Measurements from ENCODE around the gene AHDC1. TPM values are rescaled to one million over a fixed set of nuclear protein-coding genes. Genes with fewer than 3 reads are reported as not detected.

Gene AHDC1
- polyA plus RNA-seq, 1 donor from 2014 or later: 5.3 TPM

Small RNA genes within 50 kb of the gene (small RNA-seq; reads per million reads assigned to genes)
- 0 to 0.29 (median 0) reads per million in 3 experiments for gene AL031729.1

Other genes with a start within 250 kb of the AHDC1 start
- gene MAP3K6, start 237.2 kb downstream of the AHDC1 start, polyA plus RNA-seq: 1.6 and 4.4 TPM in 2 replicates
- not detected in 2 replicates for gene FCN3, start 229.3 kb downstream of the AHDC1 start, polyA plus RNA-seq
- gene CD164L2, start 220.8 kb downstream of the AHDC1 start, polyA plus RNA-seq: not detected in 2 replicates
- 0.12 and 0.54 TPM in 2 replicates for gene GPR3, start 211.5 kb downstream of the AHDC1 start, polyA plus RNA-seq
- gene WASF2, start 114.0 kb downstream of the AHDC1 start, polyA plus RNA-seq: 2.5 and 3.3 TPM in 2 replicates
- gene FGR, start 31.0 kb upstream of the AHDC1 start, polyA plus RNA-seq: not detected in 2 replicates
- gene IFI6, start 68.0 kb upstream of the AHDC1 start, polyA plus RNA-seq: 0.35 and 1.8 TPM in 2 replicates
- 11.1 and 14.5 TPM in 2 replicates for gene FAM76A, start 121.8 kb upstream of the AHDC1 start, polyA plus RNA-seq
- 149 and 171 TPM in 2 replicates for gene STX12, start 169.1 kb upstream of the AHDC1 start, polyA plus RNA-seq
- 90.1 and 106 TPM in 2 replicates for gene PPP1R8, start 226.6 kb upstream of the AHDC1 start, polyA plus RNA-seq

All from neural cell (in vitro differentiated cells).